ENCODE data around the gene RGS12. TPM values are rescaled to one million over a fixed set of nuclear protein-coding genes. Genes with fewer than 3 reads are reported as not detected.

The RGS12 gene
- total RNA-seq, 1 donor from 2014 or later, result 21.9 TPM

GRCh38 chr4:3332498-3332897, 39.7 kb downstream of the RGS12 start:
- H3K27ac Mint-ChIP-seq (ENCODE audit: unreplicated experiment), result no peak overlapping the region
- Histone ChIP-seq H3K36me3 (ENCODE audit: insufficient read depth, low read length) (no peaks in the 10 kb centered on the region), H4K20me1 (ENCODE audit: insufficient read depth, low read length) (peaks cover 55% of the 10 kb centered on the region), H3K9ac (ENCODE audit: low read length) (no peak overlapping the region), H3K79me2 (ENCODE audit: insufficient read depth, low read length) (peaks cover 53% of the 10 kb centered on the region), H3K4me3 (ENCODE audit: insufficient read depth, low read depth, low read length) (no peak overlapping the region), H3K27ac (ENCODE audit: low read depth, low read length) (no peak overlapping the region), H3K9me3 (ENCODE audit: insufficient read depth, low read depth, low read length) (no peaks in the 10 kb centered on the region), H3K27me3 (ENCODE audit: insufficient read depth, low read length) (no peaks in the 10 kb centered on the region), H3K4me1 (ENCODE audit: insufficient read depth, low read length) (no peaks in the 10 kb centered on the region), H3K4me2 (ENCODE audit: low read length) (no peak overlapping the region), H2AFZ (ENCODE audit: low read depth, low read length) (no peak overlapping the region)
- H3K36me3 Mint-ChIP-seq (ENCODE audit: low read depth, unreplicated experiment), result peaks cover 2% of the 10 kb centered on the region
- no peaks in the 10 kb centered on the region for H3K4me1 Mint-ChIP-seq (ENCODE audit: low read depth, unreplicated experiment)
- no peak overlapping the region for H3K4me3 Mint-ChIP-seq (ENCODE audit: unreplicated experiment)
- FAIRE-seq (no peak), DNase-seq (ENCODE audit: low read depth) (no peak)
- peaks cover 3% of the 10 kb centered on the region for H3K9me3 Mint-ChIP-seq (ENCODE audit: unreplicated experiment)
- no peak for TF ChIP-seq EZH2 (IDR thresholded peaks at IDR 0.05; ENCODE audit: insufficient read depth, low read length)
- no peak for TF ChIP-seq CTCF (IDR thresholded peaks at IDR 0.05; ENCODE audit: insufficient read depth, low read depth, low read length)
- H3K27me3 Mint-ChIP-seq (ENCODE audit: low read depth, unreplicated experiment), result peaks cover 2% of the 10 kb centered on the region

- Histone ChIP-seq H3K4me2 (ENCODE audit: low read length) (no peak overlapping the region), H3K9ac (ENCODE audit: low read length) (no peak overlapping the region), H3K27ac (ENCODE audit: low read depth, low read length) (no peak overlapping the region), H3K9me3 (ENCODE audit: insufficient read depth, low read depth, low read length) (no peaks in the 10 kb centered on the region), H3K36me3 (ENCODE audit: insufficient read depth, low read length) (no peaks in the 10 kb centered on the region), H3K4me3 (ENCODE audit: insufficient read depth, low read depth, low read length) (no peak overlapping the region), H4K20me1 (ENCODE audit: insufficient read depth, low read length) (peaks cover 53% of the 10 kb centered on the region), H2AFZ (ENCODE audit: low read depth, low read length) (no peak overlapping the region), H3K4me1 (ENCODE audit: insufficient read depth, low read length) (no peaks in the 10 kb centered on the region), H3K79me2 (ENCODE audit: insufficient read depth, low read length) (peaks cover 51% of the 10 kb centered on the region), H3K27me3 (ENCODE audit: insufficient read depth, low read length) (no peaks in the 10 kb centered on the region)
- H3K9me3 Mint-ChIP-seq (ENCODE audit: unreplicated experiment), result peaks cover 3% of the 10 kb centered on the region
- no peak overlapping the region for H3K27ac Mint-ChIP-seq (ENCODE audit: unreplicated experiment)
- DNase-seq (ENCODE audit: low read depth) (no peak), FAIRE-seq (no peak)
- H3K36me3 Mint-ChIP-seq (ENCODE audit: low read depth, unreplicated experiment), result peaks cover 3% of the 10 kb centered on the region
- H3K27me3 Mint-ChIP-seq (ENCODE audit: low read depth, unreplicated experiment), result peaks cover 2% of the 10 kb centered on the region
- H3K4me1 Mint-ChIP-seq (ENCODE audit: low read depth, unreplicated experiment), result no peaks in the 10 kb centered on the region
- no peak overlapping the region for H3K4me3 Mint-ChIP-seq (ENCODE audit: unreplicated experiment)
- TF ChIP-seq EZH2 (IDR thresholded peaks at IDR 0.05; ENCODE audit: insufficient read depth, low read length) (no peak), CTCF (IDR thresholded peaks at IDR 0.05; ENCODE audit: insufficient read depth, low read depth, low read length) (no peak)
These were observed 41.5 kb downstream of the RGS12 start for GRCh38 chr4:3334316-3334715.

- TF ChIP-seq CTCF (IDR thresholded peaks at IDR 0.05; ENCODE audit: insufficient read depth, low read depth, low read length), result no peak
- no peak for TF ChIP-seq EZH2 (IDR thresholded peaks at IDR 0.05; ENCODE audit: insufficient read depth, low read length)
- Histone ChIP-seq H3K27ac (ENCODE audit: low read depth, low read length) (no peak overlapping the region), H3K27me3 (ENCODE audit: insufficient read depth, low read length) (no peaks in the 10 kb centered on the region), H3K79me2 (ENCODE audit: insufficient read depth, low read length) (peaks cover 49% of the 10 kb centered on the region), H3K9me3 (ENCODE audit: insufficient read depth, low read depth, low read length) (no peaks in the 10 kb centered on the region), H2AFZ (ENCODE audit: low read depth, low read length) (no peak overlapping the region), H3K4me2 (ENCODE audit: low read length) (no peak overlapping the region), H4K20me1 (ENCODE audit: insufficient read depth, low read length) (peaks cover 55% of the 10 kb centered on the region), H3K4me1 (ENCODE audit: insufficient read depth, low read length) (no peaks in the 10 kb centered on the region), H3K9ac (ENCODE audit: low read length) (no peak overlapping the region), H3K36me3 (ENCODE audit: insufficient read depth, low read length) (no peaks in the 10 kb centered on the region), H3K4me3 (ENCODE audit: insufficient read depth, low read depth, low read length) (no peak overlapping the region)
- Mint-ChIP-seq H3K4me3 (ENCODE audit: unreplicated experiment) (no peak overlapping the region), H3K4me1 (ENCODE audit: low read depth, unreplicated experiment) (no peaks in the 10 kb centered on the region), H3K27me3 (ENCODE audit: low read depth, unreplicated experiment) (peaks cover 2% of the 10 kb centered on the region), H3K36me3 (ENCODE audit: low read depth, unreplicated experiment) (peaks cover 3% of the 10 kb centered on the region), H3K27ac (ENCODE audit: unreplicated experiment) (no peak overlapping the region), H3K9me3 (ENCODE audit: unreplicated experiment) (peaks cover 3% of the 10 kb centered on the region)
- DNase-seq (ENCODE audit: low read depth), result no peak
- FAIRE-seq, result no peak
These were observed 42.6 kb downstream of the RGS12 start for GRCh38 chr4:3335385-3335784.
